IMR-90 (cell line): ENCODE data around the gene THRB. TPM values are rescaled to one million over a fixed set of nuclear protein-coding genes. Genes with fewer than 3 reads are reported as not detected.

Experiments used
- ATAC-seq: fragments of 200-7000 bp; cut with Tn5 transposase; 2 replicates; pipeline ENCODE4 v1.9.1; 2020; ENCODE audit warnings: low read depth, mild to moderate bottlenecking, moderate library complexity
- BruUV-seq: library from RNA; stranded (reverse); fragments of 400-500 nt; replicated peaks from 2 replicates; lab custom pipeline; 2021; lab: Mats Ljungman, UMichigan
- CTCF ChIA-PET: fragments of 300-600 bp; formaldehyde crosslinking; extraction: SDS; loops from one replicate; lab custom pipeline; 2021; ENCODE audit warnings: antibody characterized with exemption; lab: Yijun Ruan, JAX
- POLR2A ChIA-PET: fragments of 300-600 bp; sonication (Branson Sonifier 250); formaldehyde crosslinking; loops from one replicate; lab custom pipeline; 2022; ENCODE audit warnings: antibody characterized with exemption; ENCODE audit not compliant: unreplicated experiment; lab: Charles Lee
- DNase-seq: peaks from one replicate; pipeline ENCODE4 v3.0.0; 2013
- H2AFZ ChIP-seq: replicated peaks from 2 replicates; pipeline ENCODE3; 2013; ENCODE audit warnings: low read length, mild to moderate bottlenecking; ENCODE audit not compliant: poor library complexity
- H2AK5ac ChIP-seq: 2 replicates; pipeline ENCODE4 v1.6.1; 2013; ENCODE audit warnings: low read depth, low read length, inconsistent platforms
- H2AK9ac ChIP-seq: replicated peaks from 2 replicates; pipeline ENCODE3; 2013; ENCODE audit warnings: mild to moderate bottlenecking, low read depth, low read length, moderate library complexity; ENCODE audit not compliant: poor library complexity
- H2BK120ac ChIP-seq: 2 replicates; pipeline ENCODE4 v1.6.1; 2013; ENCODE audit warnings: low read depth, low read length, inconsistent platforms
- H2BK15ac ChIP-seq: 3 replicates; pipeline ENCODE4 v1.6.1; 2013; ENCODE audit warnings: low read depth, low read length, inconsistent platforms
- H2BK20ac ChIP-seq: 2 replicates; pipeline ENCODE4 v1.6.1; 2013; ENCODE audit warnings: low read depth, mild to moderate bottlenecking, inconsistent platforms, low read length, moderate library complexity
- H2BK5ac ChIP-seq: 2 replicates; pipeline ENCODE4 v1.6.1; 2013; ENCODE audit warnings: mild to moderate bottlenecking, low read depth, low read length, inconsistent platforms; ENCODE audit not compliant: poor library complexity, severe bottlenecking
- H3K14ac ChIP-seq: replicated peaks from 2 replicates; pipeline ENCODE4 v1.6.1; 2013; ENCODE audit warnings: low read depth, low read length, inconsistent platforms
- H3K18ac ChIP-seq: 2 replicates; pipeline ENCODE4 v1.6.1; 2013; ENCODE audit warnings: low read depth, low read length, control low read depth
- H3K23ac ChIP-seq: 2 replicates; pipeline ENCODE4 v1.6.1; 2013; ENCODE audit warnings: low read depth, low read length, inconsistent platforms
- H3K27ac ChIP-seq: 2 replicates; pipeline ENCODE4 v1.5.1; 2013; ENCODE audit warnings: mild to moderate bottlenecking, control low read depth, low read length; ENCODE audit not compliant: insufficient read depth
- H3K27me3 ChIP-seq: 2 replicates; pipeline ENCODE4 v1.6.1; 2013; ENCODE audit warnings: low read length; ENCODE audit not compliant: control insufficient read depth, insufficient read depth
- H3K36me3 ChIP-seq: 2 replicates; pipeline ENCODE4 v1.6.1; 2013; ENCODE audit warnings: low read length, mixed read lengths; ENCODE audit not compliant: control insufficient read depth, insufficient read depth
- H3K4ac ChIP-seq: 2 replicates; pipeline ENCODE4 v1.6.1; 2013; ENCODE audit warnings: low read depth, low read length, inconsistent platforms
- H3K4me1 ChIP-seq: 2 replicates; pipeline ENCODE4 v1.6.1; 2013; ENCODE audit warnings: low read length, mixed read lengths; ENCODE audit not compliant: control insufficient read depth, insufficient read depth
- H3K4me2 ChIP-seq: 2 replicates; pipeline ENCODE4 v1.6.1; 2013; ENCODE audit warnings: low read depth, mild to moderate bottlenecking, control low read depth, low read length, moderate library complexity
- H3K4me3 ChIP-seq: 2 replicates; pipeline ENCODE4 v1.5.1; 2013; ENCODE audit warnings: low read depth, mild to moderate bottlenecking, control low read depth, low read length, moderate library complexity; ENCODE audit not compliant: insufficient read depth
- H3K56ac ChIP-seq: 2 replicates; pipeline ENCODE4 v1.6.1; 2013; ENCODE audit warnings: low read length, inconsistent platforms; ENCODE audit not compliant: insufficient read depth; ENCODE audit errors: extremely low read depth
- H3K79me1 ChIP-seq, 2 experiments: 2 replicates each; pipeline ENCODE4 v1.6.1; 2013; ENCODE audit warnings: low read length in 2 of 2, inconsistent platforms in 1 of 2, low read depth in 1 of 2
- H3K9ac ChIP-seq: 2 replicates; pipeline ENCODE4 v1.6.1; 2013; ENCODE audit warnings: low read depth, low read length, control low read depth
- H3K9me1 ChIP-seq: 2 replicates; pipeline ENCODE4 v1.6.1; 2013; ENCODE audit warnings: low read length, inconsistent platforms; ENCODE audit not compliant: insufficient read depth
- H3K9me3 ChIP-seq: 2 replicates; pipeline ENCODE4 v1.6.1; 2013; ENCODE audit warnings: low read length; ENCODE audit not compliant: control insufficient read depth, insufficient read depth
- H4K20me1 ChIP-seq: 2 replicates; pipeline ENCODE4 v1.6.1; 2013; ENCODE audit warnings: low read length, inconsistent platforms; ENCODE audit not compliant: insufficient read depth
- H4K5ac ChIP-seq: 2 replicates; pipeline ENCODE4 v1.6.1; 2013; ENCODE audit warnings: mild to moderate bottlenecking, low read depth, low read length, control low read depth
- H4K8ac ChIP-seq, 2 experiments: 2 replicates each; pipeline ENCODE4 v1.6.1; 2013; ENCODE audit warnings: low read depth in 2 of 2, low read length in 2 of 2, control low read depth in 1 of 2, inconsistent platforms in 1 of 2
- H4K91ac ChIP-seq: 2 replicates; pipeline ENCODE4 v1.6.1; 2013; ENCODE audit warnings: low read depth, low read length, inconsistent platforms; ENCODE audit not compliant: insufficient read depth
- BHLHE40 ChIP-seq: fragments of 150-350 bp; IDR thresholded peaks from 2 replicates; pipeline ENCODE4 v1.6.1; 2016; ENCODE audit warnings: mild to moderate bottlenecking, low read depth, low read length
- MAFK ChIP-seq: IDR thresholded peaks from 2 replicates; pipeline ENCODE4 v1.6.1; 2012; ENCODE audit warnings: low read depth, low read length, improper control_type of control experiment
- MAZ ChIP-seq: IDR thresholded peaks from 2 replicates; pipeline ENCODE4 v1.6.1; 2012; ENCODE audit warnings: low read depth, mild to moderate bottlenecking, low read length, improper control_type of control experiment, moderate library complexity, borderline replicate concordance
- POLR2A ChIP-seq: IDR thresholded peaks from 2 replicates; pipeline ENCODE4 v1.6.1; 2012; ENCODE audit warnings: mild to moderate bottlenecking, low read depth, low read length
- WGBS, 2 experiments: methylation state at CpG; one replicate each; pipeline versions ENCODE4 v1.1.5 to v1.1.7; 2013; ENCODE audit warnings: missing lambda C conversion rate in 2 of 2; ENCODE audit not compliant: insufficient read length in 1 of 2; ENCODE audit errors: extremely low coverage in 2 of 2; 5-methylcytosine and 5-hydroxymethylcytosine counted together
- dilution Hi-C: fragments of 300-500 bp; cut with HindIII; formaldehyde crosslinking; loops from one replicate; pipeline ENCODE4 v1.14.3; 2018; ENCODE audit warnings: low sequenced_read_pairs; ENCODE audit not compliant: unreplicated experiment
- in situ Hi-C: fragments of 300-500 bp; cut with MboI; formaldehyde crosslinking; loops from 3 replicates; pipeline ENCODE4 v1.14.3; 2019; ENCODE audit warnings: low sequenced_read_pairs, inconsistent platforms, mixed read lengths
- intact Hi-C: fragments of 100-400 bp; cut with micrococcal nuclease; formaldehyde crosslinking; loops from 2 replicates; pipeline ENCODE4 v1.10.0; 2022
- polyA plus RNA-seq, 3 experiments: library from polyadenylated mRNA; depleted of rRNA; stranded (reverse); fragments of >200 nt; gene quantifications; 2 replicates each; pipeline ENCODE4 v1.2.3, GENCODE V29; 2012; ENCODE audit warnings: low replicate concordance in 1 of 3
- total RNA-seq: library from RNA; depleted of rRNA; stranded (reverse); fragments of >200 nt; gene quantifications from 2 replicates; pipeline ENCODE4 v1.2.3, GENCODE V29; 2012
- TF ChIP-seq, protein P1 (sequence below): conservative IDR thresholded peaks from 2 replicates; pipeline ENCODE4 v1.5.1; 2012; ENCODE audit warnings: mild to moderate bottlenecking, low read depth, low read length, improper control_type of control experiment

THRB gene
- total and polyA plus RNA-seq, 2 of the 4 experiments (the other 2 are of a cell fraction): under 0.01 TPM; not detected in 1

DNA sequence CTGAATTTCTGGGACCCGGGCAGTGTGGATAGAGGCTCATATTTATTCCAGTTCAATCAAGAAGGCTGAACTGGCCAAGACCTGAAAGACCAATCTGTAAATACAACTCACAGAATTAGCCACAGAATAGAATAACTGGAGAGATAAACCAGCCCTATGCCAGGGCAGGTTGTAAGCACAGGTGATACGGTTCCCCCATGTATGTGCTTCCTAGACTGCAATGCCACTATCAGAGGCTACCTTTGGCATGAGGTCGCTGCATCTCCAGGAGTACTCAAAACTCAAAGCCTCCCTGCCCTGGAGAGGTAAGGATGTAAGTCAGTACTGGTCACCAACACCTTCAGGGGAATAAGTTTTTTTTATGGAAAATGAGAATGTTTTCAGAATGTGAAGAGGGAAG is 314.0 kb downstream of the THRB start:
- no peak overlapping the region for H3K23ac ChIP-seq
- H2BK120ac ChIP-seq: no peak overlapping the region
- H3K14ac ChIP-seq: no peak overlapping the region
- in situ Hi-C loops (no loop called here), dilution Hi-C loops (no loop called here), intact Hi-C loops (no loop called here)
- no peak overlapping the region for H4K91ac ChIP-seq
- no CpG with 5 or more reads among the region's 3 CpGs for WGBS, 2 experiments
- no peaks in the 10 kb centered on the region for H3K9me3 ChIP-seq
- no peaks in the 10 kb centered on the region for H3K4me1 ChIP-seq
- no peak overlapping the region for H4K5ac ChIP-seq
- CTCF ChIA-PET: no interaction called here
- H3K56ac ChIP-seq: no peak overlapping the region
- no peak overlapping the region for H3K4ac ChIP-seq
- H2BK20ac ChIP-seq: no peak overlapping the region
- TF ChIP-seq MAZ (no peak), POLR2A (no peak), MAFK (no peak), BHLHE40 (no peak)
- TF ChIP-seq, protein P1, sequence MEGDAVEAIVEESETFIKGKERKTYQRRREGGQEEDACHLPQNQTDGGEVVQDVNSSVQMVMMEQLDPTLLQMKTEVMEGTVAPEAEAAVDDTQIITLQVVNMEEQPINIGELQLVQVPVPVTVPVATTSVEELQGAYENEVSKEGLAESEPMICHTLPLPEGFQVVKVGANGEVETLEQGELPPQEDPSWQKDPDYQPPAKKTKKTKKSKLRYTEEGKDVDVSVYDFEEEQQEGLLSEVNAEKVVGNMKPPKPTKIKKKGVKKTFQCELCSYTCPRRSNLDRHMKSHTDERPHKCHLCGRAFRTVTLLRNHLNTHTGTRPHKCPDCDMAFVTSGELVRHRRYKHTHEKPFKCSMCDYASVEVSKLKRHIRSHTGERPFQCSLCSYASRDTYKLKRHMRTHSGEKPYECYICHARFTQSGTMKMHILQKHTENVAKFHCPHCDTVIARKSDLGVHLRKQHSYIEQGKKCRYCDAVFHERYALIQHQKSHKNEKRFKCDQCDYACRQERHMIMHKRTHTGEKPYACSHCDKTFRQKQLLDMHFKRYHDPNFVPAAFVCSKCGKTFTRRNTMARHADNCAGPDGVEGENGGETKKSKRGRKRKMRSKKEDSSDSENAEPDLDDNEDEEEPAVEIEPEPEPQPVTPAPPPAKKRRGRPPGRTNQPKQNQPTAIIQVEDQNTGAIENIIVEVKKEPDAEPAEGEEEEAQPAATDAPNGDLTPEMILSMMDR: no peak
- no peak overlapping the region for H2BK15ac ChIP-seq
- no peak overlapping the region for H4K8ac ChIP-seq
- H2AK9ac ChIP-seq: no peak overlapping the region
- H3K27ac ChIP-seq: no peak overlapping the region
- H3K9ac ChIP-seq: no peak overlapping the region
- no peak overlapping the region for H3K4me2 ChIP-seq
- no peak overlapping the region for H3K4me3 ChIP-seq
- H2AFZ ChIP-seq: no peak overlapping the region
- H2BK5ac ChIP-seq: no peak overlapping the region
- no peaks in the 10 kb centered on the region for H3K27me3 ChIP-seq
- no peaks in the 10 kb centered on the region for H3K79me1 ChIP-seq
- ATAC-seq (no peak), DNase-seq (no peak)
- POLR2A ChIA-PET: no interaction called here
- no peaks in the 10 kb centered on the region for H4K20me1 ChIP-seq
- no TSS peak for BruUV-seq
- H3K9me1 ChIP-seq: no peaks in the 10 kb centered on the region
- H2AK5ac ChIP-seq: no peak overlapping the region
- H3K36me3 ChIP-seq: no peaks in the 10 kb centered on the region
- H3K18ac ChIP-seq: no peak overlapping the region
